Activated CD8-positive, alpha-beta T cell treated with anti-CD3 and anti-CD28 coated beads for 36 hours (primary cell): Measurements from ENCODE around the gene DHRS2. TPM values are rescaled to one million over a fixed set of nuclear protein-coding genes. Genes with fewer than 3 reads are reported as not detected.

Experiments
- ATAC-seq: fragments of 200-7000 bp; cut with Tn5 transposase; one replicate; pipeline ENCODE4 v1.10.0; 2021; ENCODE audit warnings: mild to moderate bottlenecking, moderate library complexity
- CTCF ChIA-PET: fragments of 350-600 bp; sonication (Branson Sonifier 250); formaldehyde crosslinking; loops from one replicate; lab custom pipeline; 2021; ENCODE audit warnings: antibody characterized with exemption; lab: Charles Lee
- POLR2A ChIA-PET: fragments of 350-600 bp; sonication (Branson Sonifier 250); formaldehyde crosslinking; loops from one replicate; lab custom pipeline; 2021; ENCODE audit warnings: antibody characterized with exemption; lab: Charles Lee
- DNase-seq: peaks from one replicate; pipeline ENCODE4 v3.0.0-alpha.2; 2020
- H3K27ac Mint-ChIP-seq: one replicate; pipeline ENCODE4 v1.8.0; 2021; ENCODE audit warnings: mild to moderate bottlenecking, mixed read lengths
- H3K27me3 Mint-ChIP-seq: one replicate; pipeline ENCODE4 v1.8.0; 2021; ENCODE audit warnings: mixed read lengths
- H3K36me3 Mint-ChIP-seq: one replicate; pipeline ENCODE4 v1.8.0; 2021; ENCODE audit warnings: low read depth, mixed read lengths
- H3K4me1 Mint-ChIP-seq: one replicate; pipeline ENCODE4 v1.8.0; 2021; ENCODE audit warnings: low read depth, mixed read lengths
- H3K4me3 Mint-ChIP-seq: one replicate; pipeline ENCODE4 v1.8.0; 2021; ENCODE audit warnings: mild to moderate bottlenecking, moderate library complexity, mixed read lengths
- H3K9me3 Mint-ChIP-seq: one replicate; pipeline ENCODE4 v1.8.0; 2021; ENCODE audit warnings: mixed read lengths
- CTCF ChIP-seq: fragments of 200-600 bp; IDR thresholded peaks from one replicate; pipeline ENCODE4 v1.8.0; 2022; ENCODE audit warnings: antibody characterized with exemption, mild to moderate bottlenecking
- intact Hi-C: fragments of 100-400 bp; cut with micrococcal nuclease; formaldehyde crosslinking; loops from one replicate; pipeline ENCODE4 v1.10.0; 2022
- total RNA-seq, 2 experiments: library from RNA; stranded (reverse); gene quantifications; one replicate each; pipeline ENCODE4 v1.2.3, GENCODE V29; 2021

DHRS2 gene
- total RNA-seq, 2 experiments from 2014 or later: 3.3 to 3.5 TPM

GRCh38 chr14:23692416-23692815 is 56.3 kb downstream of the DHRS2 start:
- H3K9me3 Mint-ChIP-seq: peaks cover 2% of the 10 kb centered on the region
- ChIA-PET POLR2A (no interaction called here), CTCF (interaction anchor here (2.9 kb wide), 1 partner anchor 60 kb away, joined by 10 read pairs; no protein-coding TSS in a partner anchor)
- no peaks in the 10 kb centered on the region for H3K36me3 Mint-ChIP-seq
- no peak for TF ChIP-seq CTCF
- no peak overlapping the region for H3K4me3 Mint-ChIP-seq
- peaks cover 24% of the 10 kb centered on the region for H3K27me3 Mint-ChIP-seq
- no peaks in the 10 kb centered on the region for H3K4me1 Mint-ChIP-seq
- no peak for DNase-seq
- ATAC-seq: no peak
- no peak overlapping the region for H3K27ac Mint-ChIP-seq
- intact Hi-C loops: no loop called here

- Mint-ChIP-seq H3K4me3 (no peak overlapping the region), H3K27me3 (peaks cover 29% of the 10 kb centered on the region), H3K36me3 (no peaks in the 10 kb centered on the region), H3K9me3 (peaks cover 2% of the 10 kb centered on the region), H3K4me1 (no peaks in the 10 kb centered on the region), H3K27ac (no peak overlapping the region)
- ATAC-seq (no peak), DNase-seq (no peak)
- no peak for TF ChIP-seq CTCF
- intact Hi-C loops: no loop called here
- POLR2A ChIA-PET: no interaction called here
- CTCF ChIA-PET: interaction anchor here (0.5 to 2.9 kb wide), 3 partner anchors 28 to 877 kb away, joined by 3 to 10 read pairs (median 3); no protein-coding TSS in a partner anchor
These were observed 57.1 kb downstream of the DHRS2 start for GRCh38 chr14:23693252-23693775.

DNA sequence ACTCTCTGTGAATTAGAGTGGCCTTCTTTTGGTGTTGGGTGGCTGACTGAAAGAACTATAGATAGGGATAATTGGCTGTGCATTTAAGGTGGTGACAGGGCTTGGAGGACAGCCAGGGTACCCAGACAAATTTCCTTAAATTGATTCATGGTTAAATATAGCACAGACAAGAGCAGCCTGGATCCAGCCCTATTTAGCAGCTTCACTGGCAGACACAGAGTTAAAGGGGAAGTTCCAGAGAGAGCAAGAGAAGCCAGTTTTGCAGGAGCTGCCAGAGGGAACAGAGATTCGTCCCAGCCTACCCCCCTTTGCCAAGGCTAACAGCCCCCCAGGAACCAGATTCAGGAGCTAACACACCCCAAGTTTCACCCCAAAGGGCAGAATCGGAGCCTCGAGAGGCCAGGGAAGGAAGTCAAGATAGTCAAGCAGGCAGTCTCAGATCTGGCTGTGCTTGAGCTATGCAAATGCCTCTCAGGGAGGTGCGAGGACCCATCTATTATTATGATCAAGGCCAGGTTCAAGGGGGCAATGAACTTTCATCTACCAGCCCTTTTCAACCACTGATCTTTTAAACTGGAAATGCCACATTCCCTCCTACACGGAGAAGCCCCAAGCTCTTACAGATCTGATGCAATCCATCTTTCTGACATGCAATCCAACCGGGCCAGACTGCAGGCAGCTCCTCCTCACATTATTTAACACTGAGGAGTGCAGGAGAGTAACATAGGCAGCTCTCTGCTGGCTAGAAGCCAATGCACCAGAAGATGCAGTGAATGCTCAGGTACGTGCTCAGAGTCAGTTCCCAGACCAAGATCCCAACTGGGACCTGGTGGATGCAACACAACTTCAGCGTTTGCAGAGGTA is 58.2 kb downstream of the DHRS2 start:
- Mint-ChIP-seq H3K4me1 (no peaks in the 10 kb centered on the region), H3K9me3 (peaks cover 2% of the 10 kb centered on the region), H3K27ac (no peak overlapping the region), H3K4me3 (no peak overlapping the region), H3K36me3 (no peaks in the 10 kb centered on the region), H3K27me3 (peaks cover 25% of the 10 kb centered on the region)
- no peak for TF ChIP-seq CTCF
- CTCF ChIA-PET: interaction anchor here (1.0 to 1.9 kb wide), 4 partner anchors 24 to 62 kb away, joined by 3 to 6 read pairs (median 4); no protein-coding TSS in a partner anchor
- DNase-seq (peak; percentile 44), ATAC-seq (peak; percentile 89)
- POLR2A ChIA-PET: interaction anchor here (1.1 kb wide), 1 partner anchor 13 kb away, joined by 3 read pairs; no protein-coding TSS in a partner anchor
- intact Hi-C loops: no loop called here

Other genes starting within 250 kb of the DHRS2 start
- not detected for gene MYH6, start 228.1 kb upstream of the DHRS2 start, total RNA-seq
- gene MYH7, start 200.7 kb upstream of the DHRS2 start, total RNA-seq: not detected
- gene NGDN, start 166.7 kb upstream of the DHRS2 start, total RNA-seq: 10 to 100 TPM; 50.9 to 57.4 TPM
- gene ZFHX2, start 84.6 kb upstream of the DHRS2 start, total RNA-seq: 1 to 10 TPM in 1 of 2 experiments, under 1 TPM in 1; 0.78 to 1.0 TPM
- 1 to 10 TPM; 5.1 to 7.6 TPM for gene THTPA, start 80.1 kb upstream of the DHRS2 start, total RNA-seq
- 100 to 1,000 TPM; 146 to 155 TPM for gene AP1G2, start 68.6 kb upstream of the DHRS2 start, total RNA-seq
- gene JPH4, start 57.6 kb upstream of the DHRS2 start, total RNA-seq: under 1 TPM; 0.25 to 0.51 TPM